EH (cell line): ENCODE data around the gene RNF166.
A peak's percentile ranks its signal among the peaks of the same experiment; 100 is the strongest.

ENCODE experiments used
- DNase-seq: peaks from one replicate; pipeline ENCODE4 v3.0.0-alpha.2; 2015; ENCODE audit warnings: low read depth

RNF166 gene

DNA sequence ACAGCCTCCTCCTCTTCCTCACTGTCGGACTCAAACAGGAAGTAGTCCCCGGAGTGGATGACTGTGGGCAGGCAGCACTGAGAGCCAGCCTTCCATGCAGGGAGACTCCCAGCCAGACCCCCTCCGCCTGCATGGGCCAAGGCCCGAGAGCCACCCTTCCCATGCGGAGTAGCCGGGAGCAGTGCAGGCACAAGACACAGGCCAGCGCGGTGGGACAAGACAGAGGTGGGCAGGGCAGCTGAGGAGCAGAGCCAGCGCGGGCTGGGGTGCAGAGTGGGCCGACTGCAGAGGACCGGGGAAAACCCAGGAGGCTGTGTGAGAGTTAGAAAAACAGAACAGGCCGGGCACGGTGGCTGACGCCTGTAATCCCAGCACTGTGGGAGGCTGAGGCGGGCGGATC lies 17.7 kb upstream of the RNF166 start:
- no peak for DNase-seq

DNA sequence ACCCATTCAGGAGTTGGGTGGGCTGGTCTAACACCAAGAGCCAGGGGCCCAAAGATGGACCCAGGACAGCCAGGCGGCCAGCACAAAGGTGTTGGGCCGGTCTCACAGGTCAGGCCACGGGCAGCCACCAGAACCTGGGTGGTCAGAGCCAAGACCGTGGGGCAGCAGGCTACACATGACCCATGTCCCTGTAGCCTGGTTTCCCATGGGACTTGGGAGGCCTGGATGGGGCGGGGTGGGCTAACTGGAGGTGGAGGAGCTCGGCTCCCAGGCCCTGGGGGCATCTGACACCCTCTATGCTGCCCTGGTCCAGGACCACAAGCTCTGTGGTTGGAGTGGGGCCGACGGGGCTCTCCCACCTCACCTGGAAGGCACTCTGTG lies 17.3 kb upstream of the RNF166 start:
- no peak for DNase-seq

DNA sequence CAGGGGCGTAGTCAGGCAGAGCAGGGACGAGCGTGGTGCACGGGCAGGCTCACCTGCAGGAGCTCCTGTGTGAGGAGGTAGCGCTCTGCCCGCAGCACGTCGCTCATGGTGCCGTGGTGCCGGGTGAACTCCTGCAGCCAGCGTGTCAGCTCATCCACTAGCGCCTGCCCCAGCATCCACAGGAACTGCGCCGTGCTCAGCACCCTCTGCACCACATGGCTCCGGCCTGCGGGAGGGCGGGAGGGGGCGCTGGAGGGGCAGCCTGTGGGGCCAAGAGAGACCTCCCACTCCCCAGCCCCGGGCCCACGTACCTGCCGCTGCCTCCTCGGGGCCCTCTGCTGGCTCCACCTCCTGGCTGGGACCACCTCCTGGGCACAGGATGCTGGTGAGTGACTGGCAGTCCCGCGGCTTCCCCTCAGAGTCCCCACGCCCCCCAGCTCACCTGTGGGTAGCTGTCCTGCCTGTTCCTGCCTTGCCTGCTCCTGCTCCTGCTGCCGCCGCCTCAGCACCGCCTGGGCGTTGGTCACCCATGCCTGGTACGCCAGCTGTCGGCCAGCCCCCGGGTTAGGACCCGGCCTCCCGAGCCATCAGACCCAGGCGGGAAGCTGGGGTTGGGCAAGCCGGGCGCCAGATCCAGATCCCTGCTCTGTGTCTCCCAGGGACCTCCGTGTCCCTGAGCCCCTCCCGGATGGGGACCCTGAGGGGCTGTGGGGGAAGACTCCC lies 16.7 kb upstream of the RNF166 start:
- no peak for DNase-seq

DNA sequence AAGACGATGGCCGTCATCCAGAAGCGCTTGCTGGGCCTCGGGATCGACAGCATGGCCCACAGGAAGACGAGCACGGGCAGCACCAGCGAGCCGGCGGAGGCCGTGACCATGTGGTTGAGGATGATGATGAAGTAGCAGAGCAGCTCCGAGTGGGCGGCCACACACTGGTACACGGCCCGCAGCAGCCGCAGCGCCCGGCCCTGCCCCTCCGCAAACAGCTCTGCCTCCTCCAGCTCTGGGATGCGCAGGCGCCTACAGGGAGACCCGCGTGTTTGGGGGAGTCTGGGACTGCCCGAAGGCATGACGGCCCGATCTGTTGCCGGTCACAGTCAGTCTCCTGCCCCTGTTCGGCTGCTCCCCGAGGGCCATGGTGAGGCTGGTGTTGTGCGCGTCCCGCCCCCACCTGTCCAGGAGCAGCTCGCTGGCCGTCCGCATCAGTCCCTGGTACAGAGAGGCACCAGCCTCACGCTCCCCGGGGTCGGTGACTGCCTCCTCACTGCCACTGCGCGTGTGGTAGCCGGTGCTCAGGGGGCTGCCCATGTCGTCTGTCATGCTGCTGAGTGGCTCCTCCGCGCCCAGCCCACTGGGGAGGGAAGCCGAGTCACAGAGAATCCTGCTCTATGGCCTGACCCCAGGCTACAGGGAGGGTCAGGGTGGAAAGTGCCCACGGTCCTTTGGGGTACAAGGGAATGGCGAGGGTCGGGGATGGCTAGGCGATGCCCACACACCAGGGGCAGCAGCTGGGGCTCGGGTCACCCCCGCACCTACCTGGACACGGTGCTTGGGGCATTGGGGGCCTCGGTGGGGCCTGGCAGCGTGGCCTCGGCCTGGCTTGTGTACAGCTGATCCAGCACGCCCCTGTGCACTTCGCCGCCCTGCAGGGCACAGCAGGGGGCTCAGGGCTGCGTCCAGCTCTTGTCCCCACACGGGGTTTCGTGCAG lies 15.9 kb upstream of the RNF166 start:
- DNase-seq: no peak

DNA sequence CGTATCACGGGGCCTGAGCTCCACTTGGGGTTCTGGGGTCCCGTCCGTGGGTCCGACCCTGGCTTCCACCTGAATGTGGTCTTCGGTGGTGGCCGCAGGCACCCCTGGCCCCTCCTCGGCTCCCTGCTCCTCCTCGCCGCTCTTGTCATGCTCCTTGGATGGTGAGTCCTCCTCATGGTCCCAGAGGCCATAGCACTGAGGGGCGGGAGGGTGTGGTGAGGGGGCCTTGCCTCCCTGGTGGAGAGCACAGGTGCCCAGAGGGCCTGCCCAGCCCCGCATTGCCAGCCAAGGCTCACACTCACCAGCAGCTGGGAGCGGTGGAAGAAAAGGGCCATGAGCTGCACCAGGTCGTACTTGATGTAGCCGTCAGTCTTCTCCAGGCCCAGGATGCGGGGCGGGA lies 15.0 kb upstream of the RNF166 start:
- DNase-seq: no peak

DNA sequence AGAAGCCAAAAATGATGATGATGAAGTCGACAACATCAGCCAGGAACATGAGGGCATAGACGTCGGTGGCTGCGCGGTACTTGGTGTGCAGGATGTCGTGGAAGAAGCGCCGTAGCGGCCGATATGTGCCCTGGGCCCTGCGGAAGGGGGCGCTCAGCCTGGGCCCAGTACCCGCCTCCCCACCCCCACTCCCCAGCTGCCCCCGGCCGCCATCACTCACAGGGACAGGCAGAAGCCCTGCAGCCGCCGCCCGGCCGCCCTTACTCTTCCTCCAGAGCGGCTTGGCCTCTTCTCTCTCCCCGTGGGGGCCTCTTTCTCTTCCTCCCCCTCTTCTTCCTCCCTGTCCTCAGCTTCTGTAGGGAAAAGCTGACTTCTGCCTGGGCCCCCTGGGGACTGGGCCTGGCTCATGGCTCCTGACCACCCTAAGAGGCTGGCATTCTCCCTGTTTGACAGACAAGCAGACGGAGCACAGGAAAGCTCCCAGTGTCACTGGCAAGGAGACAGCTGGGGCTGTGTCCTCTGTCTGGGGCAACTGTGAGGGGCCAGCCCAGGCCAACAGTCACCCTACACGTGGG lies 14.3 kb upstream of the RNF166 start:
- DNase-seq: no peak

DNA sequence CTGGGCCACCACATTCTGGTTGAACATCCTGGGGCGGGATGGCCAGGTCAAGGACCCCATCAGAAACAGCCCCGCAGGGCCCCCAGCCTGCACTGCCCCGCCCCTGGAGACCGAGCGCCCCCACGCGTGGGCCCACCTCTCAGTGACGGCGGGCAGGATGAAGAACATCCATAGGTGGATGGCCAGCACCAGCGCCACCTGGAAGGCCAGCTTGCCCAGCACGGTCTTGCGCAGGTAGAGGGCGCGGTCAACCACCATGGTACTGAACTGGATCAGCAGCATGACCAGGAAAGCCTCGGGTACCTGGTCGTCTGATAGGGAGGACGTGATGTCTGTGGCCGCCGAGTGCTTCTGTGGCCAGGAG lies 13.7 kb upstream of the RNF166 start:
- DNase-seq: no peak

DNA sequence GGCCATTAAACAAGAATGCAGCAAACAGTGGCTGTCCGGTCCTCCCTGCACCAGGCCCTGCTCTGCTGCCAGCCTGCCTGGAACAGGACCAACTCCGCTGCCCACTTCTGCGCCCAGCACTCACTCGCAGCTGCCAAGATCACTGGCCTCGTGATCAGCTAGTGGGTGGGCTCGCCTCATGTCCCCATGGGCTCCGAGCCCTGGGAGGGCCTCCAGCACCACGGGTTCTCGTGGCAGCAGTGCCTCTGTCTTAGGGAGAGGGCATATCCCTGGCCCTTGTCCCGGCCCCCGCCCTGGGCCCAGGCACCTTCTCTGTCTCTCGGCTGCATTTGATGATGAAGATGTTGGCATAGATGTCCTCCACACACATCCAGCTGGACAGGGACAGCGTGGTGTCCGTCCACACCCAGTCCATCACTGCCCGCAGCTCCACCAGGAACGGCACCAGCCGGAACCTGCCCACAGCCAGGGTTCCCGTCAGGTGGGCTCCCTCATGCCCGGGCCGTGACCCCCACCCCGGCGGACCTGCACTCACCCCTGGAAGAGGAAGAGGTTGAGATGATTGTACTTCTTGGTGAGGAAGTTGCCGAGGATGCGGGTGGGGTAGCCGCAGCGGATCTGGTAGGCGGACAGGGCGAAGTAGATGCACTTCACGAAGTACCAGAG lies 13.2 kb upstream of the RNF166 start:
- DNase-seq: no peak

DNA sequence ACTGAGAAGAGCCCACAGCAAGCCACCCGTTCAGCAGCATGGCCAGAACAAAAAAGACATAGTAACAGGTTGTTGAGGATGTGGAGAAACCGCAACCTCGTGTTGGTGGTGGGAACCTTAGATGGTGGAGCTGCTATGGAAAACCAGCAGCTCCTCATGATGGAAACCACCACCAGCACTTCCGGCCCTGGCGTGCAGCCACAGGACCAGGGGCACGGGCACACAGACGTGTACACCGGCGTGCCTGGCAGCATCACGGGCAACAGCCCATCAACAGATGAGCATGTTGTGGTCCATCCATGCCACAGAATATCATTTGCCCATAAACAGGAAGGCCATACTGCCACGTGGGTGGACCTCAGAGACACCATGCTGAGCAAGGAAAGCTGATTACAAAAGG lies 12.0 kb upstream of the RNF166 start:
- no peak for DNase-seq

DNA sequence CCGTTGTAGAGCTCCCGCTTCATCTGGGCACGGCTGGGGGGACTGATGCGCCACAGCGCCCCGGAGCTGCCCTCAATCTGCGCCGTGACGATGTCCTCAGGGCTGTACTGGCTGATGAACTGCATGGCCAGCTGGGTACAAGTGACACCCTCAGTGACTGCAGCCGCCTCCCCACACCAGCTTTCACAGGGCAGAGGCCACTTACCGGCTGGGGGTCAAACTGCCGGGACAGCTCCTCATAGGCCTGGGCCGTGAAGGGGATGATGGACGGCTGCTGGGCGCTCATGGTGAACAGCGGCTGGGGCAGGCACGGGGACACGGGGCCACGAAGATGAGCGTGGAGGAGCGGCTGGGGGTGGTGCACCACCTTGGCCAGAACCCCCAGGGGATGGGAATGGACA lies 10.4 kb upstream of the RNF166 start:
- DNase-seq: no peak

DNA sequence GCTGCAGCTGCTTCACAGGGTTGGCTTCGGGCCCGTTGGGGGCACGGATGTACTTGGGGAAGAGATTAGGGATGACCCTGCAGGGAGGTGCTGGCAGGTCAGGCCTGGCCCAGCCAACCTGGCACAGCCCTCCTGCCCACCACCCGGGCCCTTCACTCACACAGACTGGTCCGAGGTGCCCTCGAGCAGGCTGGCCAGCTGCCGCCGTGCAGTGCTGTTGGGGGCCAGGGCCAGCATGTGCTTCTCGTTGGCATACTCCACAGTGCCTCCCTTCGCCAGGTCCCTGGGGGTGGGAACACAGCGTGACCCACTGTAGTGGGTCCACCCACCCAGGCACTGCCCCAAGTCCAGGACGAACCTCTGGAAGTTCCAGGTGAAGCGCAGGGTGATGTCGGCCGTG lies 10.0 kb upstream of the RNF166 start:
- no peak for DNase-seq

DNA sequence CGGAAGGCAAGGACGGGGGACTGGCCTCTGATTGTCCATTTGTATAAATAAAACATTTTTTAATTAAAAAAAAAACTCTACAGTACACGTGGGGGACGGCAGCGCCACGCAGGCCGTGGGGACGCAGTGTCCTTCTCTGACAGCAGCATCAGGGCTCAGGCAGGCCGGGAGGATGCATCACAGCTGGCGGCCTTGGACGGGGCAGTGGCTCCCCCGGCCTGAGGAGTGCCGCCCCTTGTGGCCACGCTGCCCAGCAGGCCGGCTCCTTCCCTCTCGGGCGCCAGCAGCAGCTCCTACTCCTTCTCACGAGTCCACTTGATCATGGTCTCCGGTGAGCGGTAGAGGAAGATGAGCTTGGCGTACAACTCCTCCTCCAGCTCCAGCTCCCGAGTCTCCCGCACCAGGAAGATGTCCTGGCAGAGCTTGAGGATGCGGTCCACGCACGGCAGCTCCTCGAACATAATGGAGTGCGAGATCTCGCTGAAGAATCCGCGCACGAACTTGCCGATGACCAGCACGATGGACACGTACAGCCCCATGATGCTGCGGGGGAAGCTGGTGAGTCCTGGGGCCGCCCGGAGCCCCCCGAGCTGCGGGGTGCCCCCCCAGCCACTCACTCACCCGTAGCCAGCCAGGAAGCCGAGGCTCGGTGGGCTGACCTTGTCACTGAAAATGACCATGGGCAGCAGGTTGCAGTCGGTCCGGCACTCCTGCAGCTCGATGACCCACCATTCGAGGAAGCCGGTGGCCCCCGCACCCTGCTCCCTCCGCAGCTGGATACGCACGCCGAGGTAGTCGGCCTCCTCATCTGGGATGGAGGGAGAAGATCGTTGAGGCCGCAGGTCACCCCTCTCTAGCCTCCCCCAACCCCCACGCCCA lies 9.3 kb upstream of the RNF166 start:
- DNase-seq: no peak

DNA sequence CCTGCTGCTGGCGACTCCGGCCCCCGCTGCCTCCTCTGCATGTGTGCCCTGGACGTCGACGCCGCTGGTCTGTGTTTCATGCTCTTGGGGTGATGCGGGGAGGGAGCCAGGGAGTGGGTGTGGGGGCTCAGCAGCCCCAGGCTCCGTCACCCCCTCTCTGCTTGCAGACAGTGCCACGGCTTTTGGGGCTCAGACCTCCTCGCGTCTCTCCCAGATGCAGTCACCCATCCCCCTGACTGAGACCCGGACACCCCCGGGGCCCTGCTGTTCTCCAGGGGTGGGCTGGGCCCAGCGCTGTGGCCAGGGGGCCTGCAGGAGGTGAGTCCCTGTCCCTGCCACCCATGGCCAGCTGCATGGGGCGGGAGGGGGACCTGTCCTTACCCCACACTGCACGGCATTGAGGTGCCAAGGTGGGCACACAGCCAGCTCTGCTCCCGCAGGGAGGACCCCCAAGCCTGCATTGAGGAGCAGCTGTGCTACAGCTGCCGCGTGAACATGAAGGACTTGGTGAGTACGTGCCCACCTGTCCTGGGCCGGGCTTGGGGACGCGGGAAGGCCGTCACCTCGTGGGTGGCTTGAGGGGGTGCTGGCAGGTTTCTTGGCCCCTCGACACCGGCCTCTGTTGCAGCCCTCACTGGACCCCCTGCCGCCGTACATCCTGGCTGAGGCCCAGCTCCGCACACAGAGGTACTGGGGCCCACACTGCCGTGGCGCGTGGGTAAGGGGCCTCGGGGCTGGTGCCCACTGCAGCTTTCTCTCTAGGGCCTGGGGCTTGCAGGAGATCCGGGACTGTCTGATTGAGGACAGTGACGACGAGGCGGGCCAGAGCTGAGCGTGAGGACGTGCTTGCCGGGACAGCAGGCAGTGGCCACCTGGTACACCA lies 8.5 kb upstream of the RNF166 start:
- no peak for DNase-seq

DNA sequence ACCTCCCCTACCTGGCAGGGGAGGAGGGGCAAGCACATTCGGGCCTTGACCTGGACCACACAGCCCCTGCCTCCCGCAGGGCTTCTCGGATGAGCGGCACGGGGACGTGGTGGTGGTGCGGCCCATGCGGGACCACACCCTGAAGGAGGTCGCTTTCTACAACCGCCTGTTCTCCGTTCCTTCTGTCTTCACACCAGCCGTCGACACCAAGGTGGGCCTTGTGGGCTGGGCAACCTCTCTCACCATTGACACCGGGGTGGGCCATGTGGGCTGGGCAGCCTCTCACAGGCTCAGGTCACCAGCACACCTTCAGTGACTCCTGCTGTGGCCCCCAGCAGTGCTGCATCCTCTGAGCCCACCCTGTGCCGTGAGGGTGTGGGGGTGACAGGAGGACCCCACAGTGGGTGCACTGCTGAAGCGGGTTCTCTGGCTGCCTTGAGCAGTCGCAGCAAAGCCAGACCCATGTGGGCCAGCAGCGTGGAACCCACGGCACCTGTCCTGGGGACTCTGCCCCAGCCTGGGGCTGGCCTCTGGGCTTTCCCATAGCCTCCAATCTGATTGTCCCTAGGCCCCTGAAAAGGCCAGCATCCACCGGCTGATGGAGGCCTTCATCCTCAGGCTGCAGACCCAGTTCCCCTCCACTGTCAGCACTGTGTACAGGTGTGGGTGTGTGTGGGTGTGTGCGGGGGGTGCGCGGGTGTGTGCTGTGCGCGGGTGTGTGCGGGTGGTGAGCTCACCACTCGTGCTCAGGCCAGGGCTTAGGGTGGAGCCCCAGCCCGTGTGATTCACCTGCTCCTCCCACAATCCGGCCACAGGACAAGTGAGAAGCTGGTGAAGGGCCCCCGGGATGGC lies 7.6 kb upstream of the RNF166 start:
- peak; percentile 16 for DNase-seq

DNA sequence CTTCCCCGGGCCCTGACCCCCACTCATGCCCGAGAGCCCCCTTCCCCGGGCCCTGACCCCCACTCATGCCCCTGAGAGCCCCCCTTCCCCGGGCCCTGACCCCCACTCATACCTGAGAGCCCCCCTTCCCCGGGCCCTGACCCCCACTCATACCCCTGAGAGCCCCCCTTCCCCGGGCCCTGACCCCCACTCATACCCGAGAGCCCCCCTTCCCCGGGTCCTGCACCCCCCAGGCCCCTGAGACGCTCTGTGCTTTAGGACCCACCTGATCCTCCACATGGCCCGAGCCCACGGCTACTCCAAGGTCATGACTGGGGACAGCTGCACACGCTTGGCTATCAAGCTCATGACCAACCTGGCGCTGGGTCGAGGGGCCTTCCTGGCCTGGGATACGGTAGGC lies 6.8 kb upstream of the RNF166 start:
- DNase-seq: no peak

DNA sequence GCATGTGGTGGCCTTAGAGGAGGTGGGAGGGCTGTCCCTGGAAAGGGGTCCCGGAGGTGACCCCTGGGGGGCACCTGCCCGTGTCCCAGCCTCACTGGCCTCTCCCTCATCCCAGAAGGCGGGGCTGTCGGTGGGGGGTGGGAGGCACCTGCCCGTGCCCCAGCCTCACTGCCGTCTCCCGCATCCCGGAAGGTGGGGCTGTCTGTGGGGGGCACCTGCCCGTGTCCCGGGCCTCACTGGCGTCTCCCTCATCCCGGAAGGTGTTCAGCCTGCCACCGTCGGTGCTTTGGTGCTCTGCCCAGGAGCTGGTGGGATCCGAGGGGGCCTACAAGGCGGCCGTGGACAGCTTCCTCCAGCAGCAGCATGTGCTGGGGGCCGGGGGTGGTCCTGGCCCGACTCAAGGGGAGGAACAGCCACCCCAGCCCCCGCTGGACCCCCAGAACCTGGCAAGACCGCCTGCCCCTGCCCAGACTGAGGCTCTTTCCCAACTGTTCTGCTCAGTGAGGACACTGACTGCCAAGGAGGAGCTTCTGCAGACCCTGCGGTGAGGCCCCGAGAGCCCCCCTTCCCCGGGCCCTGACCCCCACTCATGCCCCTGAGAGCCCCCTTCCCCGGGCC lies 6.3 kb upstream of the RNF166 start:
- DNase-seq: no peak

DNA sequence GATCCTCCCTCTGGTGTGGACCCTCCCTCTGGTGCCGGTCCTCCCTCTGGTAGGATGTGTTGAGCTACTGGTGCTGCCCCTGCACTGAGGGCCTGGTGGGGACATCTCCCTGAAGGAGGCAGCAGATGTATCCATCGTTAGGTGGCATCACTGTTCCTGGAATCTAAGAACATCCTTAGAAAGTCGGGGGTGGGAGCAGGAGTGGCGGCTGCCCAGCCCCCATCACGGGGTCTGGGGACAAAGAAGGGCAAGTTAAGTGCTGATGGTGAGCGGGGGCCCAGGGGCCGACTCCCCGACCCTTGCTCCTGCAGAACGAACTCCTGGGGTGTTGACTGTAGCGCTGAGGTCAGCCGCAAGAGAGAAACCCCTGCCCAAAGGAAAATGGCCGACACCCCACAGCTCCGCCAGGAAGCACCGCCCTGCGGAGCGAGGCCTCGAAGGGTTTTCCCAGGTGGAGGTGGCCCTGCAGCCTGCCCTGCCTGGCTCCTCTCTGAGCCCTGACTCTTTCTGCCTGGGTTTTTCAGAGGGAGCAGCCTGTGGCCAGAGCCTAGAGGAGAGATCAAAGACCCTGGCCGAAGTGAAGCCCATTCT lies 5.6 kb upstream of the RNF166 start:
- DNase-seq: no peak

DNA sequence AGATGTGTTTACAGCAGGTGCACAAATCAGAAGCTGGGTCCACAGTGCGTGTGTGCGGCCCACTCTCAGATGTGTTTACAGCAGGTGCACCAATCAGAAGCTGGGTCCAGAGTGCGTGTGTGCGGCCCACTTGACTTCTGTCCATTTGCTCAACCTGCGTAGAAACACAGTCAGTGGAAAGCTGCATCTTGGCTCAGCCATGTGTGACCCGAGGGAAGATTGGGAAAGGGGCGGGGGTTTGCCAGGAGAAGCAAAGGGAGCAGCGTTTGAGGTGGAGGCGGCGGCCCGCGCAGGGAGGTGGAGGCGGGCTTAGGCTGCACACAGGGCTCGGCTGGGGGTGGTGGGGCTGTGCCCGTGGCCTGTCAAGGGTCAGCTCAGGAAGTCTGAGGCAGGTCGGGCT lies 4.3 kb upstream of the RNF166 start:
- DNase-seq: no peak
